Measurements from ENCODE around the gene CSRNP3.

The CSRNP3 gene, protein sequence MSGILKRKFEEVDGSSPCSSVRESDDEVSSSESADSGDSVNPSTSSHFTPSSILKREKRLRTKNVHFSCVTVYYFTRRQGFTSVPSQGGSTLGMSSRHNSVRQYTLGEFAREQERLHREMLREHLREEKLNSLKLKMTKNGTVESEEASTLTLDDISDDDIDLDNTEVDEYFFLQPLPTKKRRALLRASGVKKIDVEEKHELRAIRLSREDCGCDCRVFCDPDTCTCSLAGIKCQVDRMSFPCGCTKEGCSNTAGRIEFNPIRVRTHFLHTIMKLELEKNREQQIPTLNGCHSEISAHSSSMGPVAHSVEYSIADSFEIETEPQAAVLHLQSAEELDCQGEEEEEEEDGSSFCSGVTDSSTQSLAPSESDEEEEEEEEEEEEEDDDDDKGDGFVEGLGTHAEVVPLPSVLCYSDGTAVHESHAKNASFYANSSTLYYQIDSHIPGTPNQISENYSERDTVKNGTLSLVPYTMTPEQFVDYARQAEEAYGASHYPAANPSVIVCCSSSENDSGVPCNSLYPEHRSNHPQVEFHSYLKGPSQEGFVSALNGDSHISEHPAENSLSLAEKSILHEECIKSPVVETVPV

DNA sequence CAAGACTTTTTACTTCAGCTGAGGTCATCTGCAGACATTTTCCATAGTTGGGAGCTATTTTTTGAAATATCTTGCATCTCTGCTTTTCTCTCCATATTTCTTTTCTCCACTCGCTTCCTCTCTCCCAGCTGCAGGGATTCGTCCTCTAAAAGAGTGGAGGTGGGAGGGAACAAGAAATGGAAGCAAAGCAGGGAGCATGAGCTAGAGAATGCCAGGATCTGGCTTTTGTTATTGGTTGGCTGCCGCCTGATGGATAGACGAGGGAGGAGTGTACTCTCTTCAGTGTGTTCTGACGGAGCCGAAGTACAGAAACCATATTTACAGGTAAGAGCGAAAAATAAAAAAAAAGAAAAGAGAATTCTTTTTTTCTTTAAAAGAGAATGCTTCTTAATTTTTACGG lies at the start of gene CSRNP3:
Gene CSRNP3 (plus strand): TSS at position 282 of the 400 bp plus-strand sequence. CDS start 125,368 bp downstream, outside the sequence.
- no peak for DNase-seq

DNA sequence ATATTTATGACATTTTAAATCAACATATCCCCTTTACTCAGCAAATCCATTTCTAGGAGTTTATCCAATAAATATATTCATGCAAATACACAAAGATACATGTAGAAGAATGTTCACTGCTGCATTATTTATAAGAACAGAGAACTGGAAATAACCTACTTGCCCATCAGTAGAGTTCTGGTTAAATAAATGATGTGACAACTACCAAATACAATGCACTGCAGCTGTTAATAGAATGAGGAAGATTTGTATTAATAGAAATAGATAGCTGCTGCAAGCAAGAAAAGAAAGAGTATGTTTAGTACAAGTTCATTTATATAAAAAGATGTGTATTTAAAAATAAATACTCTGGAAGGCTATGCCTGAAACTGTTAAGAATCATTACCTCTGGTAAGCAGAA lies 49.3 kb upstream of the CSRNP3 start:
- no peak for DNase-seq

DNA sequence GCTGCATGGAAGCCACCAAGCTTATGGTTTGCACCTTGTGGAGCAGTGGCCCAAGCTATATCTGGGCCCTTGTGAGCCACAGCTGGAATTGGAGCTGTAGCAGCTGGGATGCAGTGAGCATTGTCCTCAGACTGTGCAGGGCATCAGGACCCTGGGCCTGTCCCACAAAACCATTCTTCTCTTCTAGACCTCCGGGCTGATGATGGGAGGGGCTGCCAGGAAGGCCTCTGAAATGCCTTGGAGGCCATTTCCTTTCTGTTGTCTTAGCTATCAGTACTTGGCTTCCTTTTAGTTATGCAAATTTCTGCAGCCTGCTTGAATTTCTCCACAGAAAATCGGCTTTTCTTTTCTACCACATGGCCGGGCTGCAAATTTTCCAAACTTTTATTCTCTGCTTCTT lies 46.4 kb upstream of the CSRNP3 start:
- no peak for DNase-seq

DNA sequence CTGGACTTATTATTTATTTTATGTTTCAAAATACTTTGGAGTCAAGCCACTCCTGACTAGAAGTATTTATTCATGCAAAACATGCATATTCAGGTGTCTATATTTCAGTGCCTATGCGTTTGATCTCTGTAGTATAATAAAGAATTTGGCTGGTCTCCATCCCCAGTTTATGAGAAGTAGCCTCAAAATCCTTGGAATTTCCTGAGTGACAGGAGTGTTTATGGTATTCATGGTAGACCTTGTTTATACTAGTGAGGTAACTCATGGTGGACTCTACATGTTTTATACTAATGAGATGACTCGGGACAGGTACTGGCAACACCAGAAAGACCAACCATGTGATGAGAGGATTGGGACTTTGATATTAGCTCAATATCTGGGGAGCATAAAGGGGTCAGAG lies 43.9 kb upstream of the CSRNP3 start:
- DNase-seq, result no peak

DNA sequence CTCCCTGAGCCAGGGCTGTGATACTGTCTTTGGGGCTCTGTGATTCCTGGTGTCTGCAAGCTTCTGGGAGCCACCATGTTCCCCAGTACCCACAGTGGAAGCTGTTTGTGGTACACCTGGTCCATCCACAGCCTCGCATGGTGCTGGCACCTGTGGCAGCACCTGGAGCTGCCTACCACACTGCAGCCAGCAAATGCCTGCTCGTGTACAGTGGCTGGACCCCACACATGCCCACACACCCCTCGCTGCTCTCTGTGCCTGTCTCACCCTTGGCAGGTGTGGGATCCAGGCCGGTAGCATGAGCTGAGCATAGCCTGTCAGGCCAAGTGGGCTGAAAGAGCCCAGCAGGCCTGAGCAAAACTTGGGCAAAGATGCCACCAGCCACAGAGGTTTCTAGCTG lies 41.8 kb upstream of the CSRNP3 start:
- DNase-seq, result no peak

DNA sequence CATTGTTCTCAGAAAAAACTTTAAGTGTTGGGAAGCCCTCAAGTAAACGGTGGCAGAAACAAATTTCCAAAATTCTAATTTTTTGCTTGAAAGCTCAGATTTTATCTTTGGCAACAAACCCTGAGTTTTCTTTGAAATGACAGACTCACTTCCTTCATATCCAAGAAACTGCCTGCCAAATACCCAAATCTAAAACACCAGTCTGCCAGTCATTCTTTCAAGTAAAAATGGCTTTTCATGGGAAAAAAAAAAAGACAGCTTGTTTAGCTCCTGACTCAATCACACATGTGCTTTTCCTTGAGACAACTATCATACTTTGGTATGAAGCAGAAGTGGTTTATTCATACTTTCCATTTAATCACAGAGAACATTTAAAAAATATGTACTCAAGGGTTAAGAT lies 40.6 kb upstream of the CSRNP3 start:
- no peak for DNase-seq

DNA sequence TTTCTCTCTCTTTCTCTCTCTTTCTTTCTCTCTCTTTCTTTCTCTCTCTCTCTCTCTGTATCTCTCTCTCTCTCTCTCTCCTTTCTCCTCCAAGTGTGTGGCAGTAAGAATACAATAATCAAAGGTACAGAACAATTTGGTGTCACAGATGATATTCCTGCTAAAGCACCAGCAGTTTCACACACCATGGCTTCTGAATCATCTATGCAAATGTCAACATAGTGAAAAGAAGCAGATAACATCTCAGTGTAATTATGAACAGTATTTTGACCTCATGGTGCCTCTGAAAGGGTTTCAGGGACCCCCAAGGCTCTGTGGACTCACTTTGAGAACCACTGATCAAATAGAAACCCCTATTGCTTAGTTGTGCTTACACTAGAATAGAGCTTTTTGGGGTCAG lies 38.5 kb upstream of the CSRNP3 start:
- no peak for DNase-seq

DNA sequence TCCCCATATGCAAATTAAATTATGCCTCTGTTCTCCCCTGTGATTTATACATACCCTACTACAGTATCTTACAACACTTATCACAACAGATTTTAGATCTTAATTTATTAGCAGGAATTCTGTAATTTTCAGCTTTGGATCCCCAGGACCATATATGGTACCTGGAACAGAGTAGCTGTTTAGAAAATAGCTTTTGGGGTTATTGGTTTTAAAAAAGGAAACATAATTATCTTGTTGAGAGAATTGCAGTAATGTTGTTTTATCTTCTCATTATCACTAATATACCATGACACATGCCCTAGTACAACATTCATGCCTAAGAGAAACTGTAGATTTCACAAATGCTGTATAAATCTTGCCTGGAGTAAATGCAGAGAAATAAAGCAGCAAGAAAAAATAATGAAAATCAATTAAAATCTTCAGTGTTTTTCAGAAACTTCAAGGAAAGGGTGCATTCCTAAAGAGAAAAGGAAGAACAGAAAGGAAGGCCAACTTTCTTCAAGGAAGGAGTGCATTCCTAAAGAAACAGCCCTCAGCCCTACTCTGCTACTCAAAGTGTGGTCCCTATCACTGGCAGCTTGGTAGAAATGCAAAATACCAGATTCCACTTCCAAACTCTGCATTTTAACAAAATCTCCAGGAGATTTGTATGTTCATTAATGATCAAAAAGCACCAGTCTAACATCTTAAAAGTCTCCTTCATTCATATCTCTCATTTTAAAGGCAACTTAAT lies 37.1 kb upstream of the CSRNP3 start:
- no peak for DNase-seq

DNA sequence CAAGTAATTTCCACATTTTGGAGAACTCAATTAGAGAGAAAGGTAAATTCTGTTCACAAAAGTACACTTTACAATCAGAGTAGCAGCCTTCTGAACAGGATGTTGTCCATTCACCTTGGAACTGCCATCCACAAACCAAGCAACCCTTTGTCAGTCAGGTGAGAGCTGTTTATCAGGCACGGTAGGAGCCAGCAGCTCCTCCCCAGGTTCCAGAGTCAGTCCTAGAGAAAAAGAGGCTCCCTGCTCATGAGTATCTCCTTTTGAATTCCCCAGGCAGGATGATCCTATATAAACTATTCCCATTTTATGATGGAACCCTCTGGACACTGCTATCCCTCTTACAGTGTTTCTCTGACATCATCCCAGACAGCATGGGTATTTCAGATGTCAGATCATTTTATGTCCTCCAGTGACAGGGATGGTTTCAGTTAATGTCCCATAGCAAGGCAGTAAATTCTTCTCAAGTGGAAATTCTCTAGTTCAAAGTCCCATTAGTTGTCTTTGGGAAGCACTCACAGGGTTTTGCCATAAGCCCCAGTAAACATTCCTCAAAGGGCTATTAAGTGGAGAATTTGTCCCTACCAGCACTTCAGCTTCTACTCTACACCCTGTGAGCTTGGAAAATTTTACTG lies 34.5 kb upstream of the CSRNP3 start:
- DNase-seq, result no peak

DNA sequence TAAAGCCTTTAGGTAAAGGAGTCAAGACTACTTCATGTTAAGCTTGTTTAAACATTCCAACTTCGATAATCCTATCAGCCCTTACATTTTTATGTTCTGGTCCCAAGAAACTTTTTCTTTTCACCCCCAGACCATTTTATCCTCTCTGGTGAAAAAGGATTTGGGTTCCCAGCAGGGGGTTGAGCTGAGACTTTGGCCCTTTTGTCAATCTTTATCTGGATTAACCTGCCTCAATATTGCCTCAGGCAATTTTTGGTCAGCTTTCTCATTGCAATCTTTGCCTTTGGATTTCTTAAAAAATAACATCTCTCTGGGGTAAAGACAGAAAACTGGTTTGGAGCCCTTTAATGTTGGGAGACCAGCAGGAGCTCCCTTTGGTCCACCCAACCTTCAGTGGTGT lies 33.9 kb upstream of the CSRNP3 start:
- DNase-seq, result no peak

DNA sequence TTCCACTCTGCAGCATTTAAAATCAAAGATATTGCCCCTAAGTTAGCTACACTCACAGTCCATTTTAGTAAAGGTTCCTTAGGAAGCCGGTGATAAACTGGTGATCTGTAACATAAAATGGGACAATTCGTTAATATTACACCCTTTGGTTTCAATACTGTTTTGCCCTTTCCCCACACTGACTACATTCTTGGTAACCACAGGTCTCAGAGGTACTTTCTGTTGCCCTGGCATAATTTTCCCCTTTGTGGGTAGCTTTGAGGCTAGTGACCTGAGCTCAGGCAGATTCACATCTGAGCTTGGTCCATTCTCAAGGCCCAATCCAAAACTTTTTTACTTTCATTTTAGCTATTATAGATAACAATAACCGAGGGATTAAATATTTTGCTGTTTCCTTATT lies 32.9 kb upstream of the CSRNP3 start:
- DNase-seq, result no peak

DNA sequence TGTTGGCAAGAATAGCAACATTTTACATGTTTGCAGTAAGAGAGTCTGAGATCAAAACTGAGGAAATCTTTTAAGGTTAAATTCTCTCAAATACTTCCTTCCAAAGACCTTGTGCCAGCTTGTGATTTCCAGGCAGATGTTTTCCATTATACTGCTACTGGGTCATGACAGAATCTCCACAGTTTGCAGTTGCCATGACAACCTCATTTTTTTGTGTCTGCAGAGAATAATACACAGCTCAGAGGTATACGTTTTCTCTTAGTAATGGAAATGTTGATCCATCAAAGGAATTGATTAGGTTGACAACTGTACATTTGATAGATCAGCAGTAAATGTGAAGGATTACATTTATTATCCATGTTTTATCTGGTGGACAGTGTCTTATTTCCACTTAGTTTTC lies 29.1 kb upstream of the CSRNP3 start:
- DNase-seq, result no peak

DNA sequence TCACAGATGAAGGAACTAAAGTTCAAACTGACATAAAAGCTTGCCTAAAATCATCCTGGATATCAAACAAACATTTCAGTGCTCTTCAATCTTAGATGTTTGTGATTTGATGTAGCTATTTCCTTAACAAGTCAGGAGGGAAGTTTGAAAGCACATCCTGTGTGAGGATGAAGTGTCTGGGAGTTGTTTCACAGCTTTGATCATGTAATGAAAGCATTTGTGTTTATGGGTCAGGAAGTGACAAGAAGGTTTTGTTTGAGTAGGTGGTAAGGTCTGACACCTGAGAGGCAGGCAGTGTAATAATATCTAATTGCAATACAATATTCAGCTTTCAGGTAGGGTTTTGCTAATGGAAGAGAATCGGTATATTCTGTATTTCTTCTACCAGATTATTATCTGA lies 26.0 kb upstream of the CSRNP3 start:
- DNase-seq, result no peak

DNA sequence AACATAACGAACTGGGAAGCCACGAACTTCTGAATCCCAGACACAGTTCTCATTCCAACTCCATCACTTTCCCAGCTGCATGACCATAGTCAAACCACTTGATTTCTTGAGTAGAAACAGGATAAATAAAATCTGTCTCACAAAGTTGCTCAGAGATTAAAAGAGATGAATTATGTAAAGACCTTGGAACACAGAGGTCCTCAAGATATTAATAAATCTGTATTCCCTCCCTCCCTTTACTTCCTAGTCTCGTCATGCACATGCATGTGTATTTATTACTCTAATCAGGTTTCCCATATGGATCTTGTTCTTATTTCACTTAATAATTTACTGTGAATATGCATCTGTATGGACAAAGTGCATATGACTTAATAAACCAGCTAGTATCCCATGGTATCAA lies 21.1 kb upstream of the CSRNP3 start:
- no peak for DNase-seq

DNA sequence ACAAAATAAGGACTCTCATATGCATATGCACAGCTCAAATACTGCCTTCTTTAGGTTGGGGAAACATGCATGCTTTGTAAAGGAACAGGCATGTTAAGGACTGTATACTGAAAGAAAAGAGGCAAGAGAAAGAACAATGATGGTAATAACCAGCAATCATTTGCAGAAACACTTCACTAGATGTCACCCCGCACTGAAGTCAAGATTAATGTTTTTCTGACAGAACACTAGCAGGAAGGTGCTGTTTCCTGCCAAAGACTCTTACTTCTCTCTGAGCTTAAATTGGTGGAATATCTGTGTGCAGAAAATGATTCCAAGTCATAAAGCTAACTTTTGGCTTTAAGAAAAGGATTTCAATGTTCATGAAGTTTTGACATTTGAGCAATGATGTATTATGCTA lies 19.3 kb upstream of the CSRNP3 start:
- DNase-seq, result no peak

DNA sequence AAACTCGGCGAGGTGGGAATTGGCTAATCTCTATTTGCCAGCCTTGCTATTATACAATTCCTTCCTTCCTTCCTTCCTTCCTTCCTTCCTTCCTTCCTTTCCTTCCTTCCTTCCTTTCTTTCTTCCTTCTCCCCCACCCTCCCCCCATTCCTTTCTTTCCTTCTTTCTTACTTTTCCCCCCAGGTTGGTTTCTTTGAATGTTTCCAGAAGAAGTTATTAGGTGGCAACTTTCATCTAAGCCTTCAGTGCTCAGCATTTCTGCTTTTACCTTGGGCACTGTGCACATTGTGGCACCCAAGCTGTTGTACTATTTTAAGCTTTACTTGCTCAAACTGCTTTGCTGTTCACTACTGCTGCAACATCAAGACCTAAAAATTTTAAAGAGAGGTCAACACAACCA lies 17.2 kb upstream of the CSRNP3 start:
- DNase-seq, result no peak

DNA sequence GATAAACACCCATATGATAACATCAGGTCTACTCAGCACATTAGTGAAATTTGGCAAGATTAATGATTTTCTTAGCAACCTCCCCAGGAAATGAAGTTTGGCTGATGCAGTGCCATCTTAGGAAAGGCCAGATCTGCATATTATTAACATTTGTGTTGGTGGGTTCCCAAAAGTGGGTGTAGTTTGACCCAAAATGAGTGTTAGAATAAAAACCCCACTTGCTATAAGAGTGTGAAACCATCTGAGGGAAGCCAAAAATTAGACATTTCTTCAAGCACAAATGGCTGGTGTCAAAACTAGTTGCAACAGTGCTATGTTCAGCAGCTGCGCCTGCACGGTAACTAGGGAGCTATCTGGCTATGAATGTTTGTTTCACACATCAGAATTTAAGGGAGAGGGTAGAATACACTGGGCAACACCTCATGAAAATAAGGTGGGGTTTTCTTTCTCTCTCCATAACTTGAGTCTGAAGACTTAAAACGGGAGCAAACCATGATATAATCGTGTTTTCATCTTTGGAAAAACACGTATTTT lies 15.9 kb upstream of the CSRNP3 start:
- no peak for DNase-seq

DNA sequence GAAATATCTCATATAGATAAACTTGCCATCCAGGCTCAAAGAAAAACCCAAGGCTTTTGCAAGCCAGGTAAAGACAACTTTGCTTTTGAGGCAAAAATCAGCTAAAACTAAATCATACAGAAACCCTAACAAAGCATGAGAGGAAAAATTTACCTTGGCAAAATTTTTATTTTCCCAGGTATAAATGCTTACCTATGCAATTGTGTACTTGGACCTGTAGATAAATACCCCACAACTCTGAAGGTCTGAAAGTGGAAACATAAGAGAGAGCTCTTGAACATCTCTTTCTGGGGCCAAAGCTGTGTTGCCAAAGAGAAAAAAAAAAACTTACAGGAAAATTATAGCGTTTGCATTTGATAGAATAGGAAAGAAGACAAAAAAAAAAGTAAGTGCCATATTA lies 14.6 kb upstream of the CSRNP3 start:
- no peak for DNase-seq

DNA sequence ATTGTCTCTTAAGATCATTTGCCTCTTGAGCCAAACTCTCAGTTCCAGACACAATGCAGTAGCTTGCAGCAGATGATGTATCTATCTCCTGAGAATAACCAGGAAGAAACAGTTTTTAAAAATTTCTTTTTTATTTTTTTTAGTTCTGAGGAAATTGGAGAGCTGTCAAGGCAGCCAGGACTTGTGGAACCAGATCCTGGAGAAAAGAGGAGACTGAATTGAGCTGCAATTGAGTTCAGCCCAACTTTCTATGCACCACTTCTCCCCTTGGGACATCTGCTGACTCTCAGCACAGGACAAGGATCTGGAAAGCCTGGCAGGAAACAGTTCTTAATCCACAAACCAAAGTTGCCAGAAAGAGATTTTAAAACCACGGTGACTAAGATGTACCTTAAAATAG lies 13.5 kb upstream of the CSRNP3 start:
- no peak for DNase-seq

DNA sequence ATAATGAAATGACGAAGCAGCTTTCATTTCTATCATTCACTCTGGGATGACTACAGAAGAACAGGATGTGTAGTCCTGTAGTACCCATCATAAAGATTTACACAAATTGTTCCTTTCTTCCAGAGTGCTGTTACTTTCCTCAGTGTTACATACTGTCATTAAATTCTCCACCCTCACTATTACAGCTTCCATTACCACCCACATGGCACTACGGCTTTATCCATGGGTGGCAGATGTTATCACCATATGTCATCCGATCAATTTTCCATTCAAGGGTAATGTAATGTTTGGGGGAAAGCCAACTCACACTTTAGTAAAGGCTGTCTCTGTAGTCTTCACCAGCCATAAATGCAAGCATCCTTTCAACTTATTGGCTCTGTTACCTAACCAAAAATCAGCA lies 7.1 kb upstream of the CSRNP3 start:
- no peak for DNase-seq

DNA sequence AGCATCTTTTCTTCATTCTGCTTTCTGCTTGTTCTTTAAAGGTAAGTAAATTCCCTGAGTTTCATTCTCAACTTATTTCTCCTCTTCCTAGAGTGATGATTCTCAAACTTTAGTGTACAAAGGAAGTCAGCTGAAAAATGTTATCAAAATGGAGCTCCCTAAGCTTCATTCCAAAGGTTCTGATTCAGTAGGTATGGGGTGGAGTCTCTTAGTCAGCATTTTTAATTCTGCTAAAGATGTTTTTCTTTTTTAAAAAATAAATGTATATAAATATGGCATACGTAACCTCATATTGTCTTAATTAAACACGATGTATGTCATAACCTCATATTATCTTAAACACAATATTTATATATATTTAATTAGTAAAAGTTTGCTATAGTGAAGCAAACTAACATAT lies 3.1 kb upstream of the CSRNP3 start:
- no peak for DNase-seq

DNA sequence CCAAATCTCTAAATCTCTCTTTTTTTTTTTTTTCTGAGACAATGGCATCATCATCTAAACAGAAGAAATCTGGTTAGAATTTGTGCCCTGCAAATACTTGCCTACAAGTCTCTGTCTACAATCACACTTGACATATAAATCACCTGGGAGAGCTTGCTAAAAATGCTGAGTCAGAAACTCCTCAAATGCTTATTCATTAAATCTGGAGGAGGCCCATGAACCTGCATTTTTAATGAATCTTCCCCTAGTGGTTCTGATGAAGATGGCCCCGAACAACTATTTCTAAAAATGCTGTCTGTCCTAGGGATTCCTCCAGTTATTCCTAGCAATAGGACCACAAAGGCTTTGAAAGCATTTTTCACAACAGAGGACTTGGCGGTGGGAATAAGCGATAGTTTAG lies 1.6 kb upstream of the CSRNP3 start:
- no peak for DNase-seq

DNA sequence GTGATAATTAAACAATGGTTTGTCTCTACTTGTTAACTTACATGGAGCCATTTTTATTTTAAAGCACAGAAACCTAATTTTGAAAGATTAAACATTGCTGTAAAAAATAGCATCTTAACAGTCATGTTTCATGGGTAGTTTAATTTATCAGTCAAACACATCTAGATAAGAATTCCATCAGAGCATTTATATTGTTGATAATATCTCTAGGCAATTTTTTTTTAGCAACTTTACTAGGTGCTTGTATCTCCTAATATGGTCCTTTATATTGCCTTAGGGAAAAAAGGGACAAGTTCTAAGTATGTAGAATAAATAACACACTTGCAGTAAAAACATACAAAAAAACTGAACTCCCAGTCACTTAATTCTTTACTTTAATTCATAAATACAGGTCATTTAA lies 863 bp downstream of the CSRNP3 start:
- DNase-seq, result no peak

All from NK-92 treated with Interleukin-12 subunit alpha and Interleukin-12 subunit beta, amount 100 ng/mL, for 24 hours (cell line).